Activated CD8-positive, alpha-beta memory T cell treated with anti-CD3 and anti-CD28 coated beads, Interleukin-2, amount 50 U/mL, for 4 hours (primary cell): Measurements from ENCODE around the gene KLF15.

ENCODE experiments used
- DNase-seq: peaks from one replicate; pipeline ENCODE4 v3.0.0-alpha.2; 2020

The KLF15 gene

DNA sequence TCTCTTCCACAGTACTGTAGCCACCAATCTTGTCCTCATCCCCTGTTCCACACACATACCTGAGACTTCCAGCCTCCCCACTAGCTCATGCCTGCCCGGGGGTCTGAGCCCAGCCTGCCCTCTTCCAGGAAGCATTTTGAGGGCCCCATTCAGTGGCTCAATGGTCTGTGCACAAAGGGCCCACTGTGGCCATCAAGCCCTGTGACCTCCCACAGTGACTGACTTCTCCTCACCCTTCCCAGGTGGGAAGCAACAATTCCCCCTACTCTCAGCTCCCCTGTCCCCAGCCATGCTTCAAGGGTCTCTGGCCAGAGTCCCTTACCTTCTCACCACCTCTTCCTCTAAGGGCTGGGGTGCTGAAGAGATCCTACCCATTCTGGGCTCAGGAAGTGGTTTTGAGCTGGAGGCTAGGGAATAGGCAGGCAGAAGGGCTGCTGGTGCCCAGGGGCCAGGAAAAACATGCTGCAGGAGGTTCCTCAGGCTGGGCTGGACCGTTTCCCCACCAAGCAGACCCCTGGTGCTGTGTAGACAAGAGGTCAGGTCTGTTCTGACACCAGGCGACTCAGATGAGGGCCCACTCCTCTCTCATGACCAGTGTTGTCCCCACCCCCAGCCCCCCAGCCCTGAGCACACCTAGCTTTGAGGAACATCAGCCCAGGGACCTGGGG, 3.0 kb upstream of the KLF15 start:
- DNase-seq = no peak

DNA sequence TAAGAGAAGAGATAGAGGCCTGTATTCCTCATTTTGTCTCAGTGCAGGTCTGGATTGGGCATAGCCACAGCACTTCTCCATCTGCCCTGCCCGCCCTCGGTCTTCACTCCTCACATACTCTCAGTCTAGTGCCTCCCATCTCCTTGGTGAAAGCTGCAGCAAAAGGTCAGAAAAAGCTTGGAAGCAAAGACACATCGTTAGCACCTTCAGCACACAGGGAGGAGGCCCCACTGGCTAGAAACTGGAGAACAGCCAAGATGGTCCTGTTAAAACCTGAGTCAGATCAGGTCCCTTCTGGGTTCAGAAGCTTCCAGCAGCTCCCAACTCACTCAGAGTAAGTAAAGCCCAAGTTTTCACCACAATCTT, 1.6 kb upstream of the KLF15 start:
- no peak for DNase-seq

DNA sequence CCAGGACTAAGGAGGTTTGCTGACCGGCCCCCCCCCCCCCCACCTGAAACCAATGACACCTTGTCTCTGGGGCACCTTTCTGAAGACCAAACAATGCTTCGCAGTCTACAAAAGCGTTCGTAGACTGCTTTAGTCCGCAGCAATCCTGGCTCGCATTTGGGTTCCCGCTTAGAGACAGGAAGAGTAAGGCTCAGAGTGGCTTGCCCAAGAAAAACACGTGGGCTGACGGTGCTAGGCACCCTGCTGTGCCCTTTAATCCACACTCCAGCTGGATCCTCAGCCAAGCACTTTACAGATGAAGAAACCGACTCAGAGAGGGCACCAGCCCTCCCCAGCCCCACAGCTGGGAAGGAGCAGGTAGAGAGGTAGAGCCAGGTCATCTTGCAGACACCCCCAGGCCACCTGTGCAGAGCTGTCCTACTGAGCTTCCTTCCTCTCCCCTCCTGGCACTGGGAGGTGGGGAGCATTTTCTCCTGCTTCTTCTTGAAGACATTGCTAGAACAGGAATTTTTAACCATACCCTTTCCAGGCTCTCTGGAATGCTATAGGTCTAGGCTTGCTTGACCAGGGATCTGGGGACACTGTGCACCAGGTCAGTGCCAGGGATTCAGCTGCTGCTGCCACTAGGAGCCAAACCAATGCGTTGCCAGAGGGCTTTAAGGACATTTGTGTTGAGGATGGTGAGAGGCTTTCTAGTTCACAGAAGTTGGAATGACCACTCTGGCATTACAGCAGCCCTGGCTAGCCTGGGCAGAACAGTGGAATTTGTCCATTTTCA, 1.0 kb upstream of the KLF15 start:
- DNase-seq = no peak

DNA sequence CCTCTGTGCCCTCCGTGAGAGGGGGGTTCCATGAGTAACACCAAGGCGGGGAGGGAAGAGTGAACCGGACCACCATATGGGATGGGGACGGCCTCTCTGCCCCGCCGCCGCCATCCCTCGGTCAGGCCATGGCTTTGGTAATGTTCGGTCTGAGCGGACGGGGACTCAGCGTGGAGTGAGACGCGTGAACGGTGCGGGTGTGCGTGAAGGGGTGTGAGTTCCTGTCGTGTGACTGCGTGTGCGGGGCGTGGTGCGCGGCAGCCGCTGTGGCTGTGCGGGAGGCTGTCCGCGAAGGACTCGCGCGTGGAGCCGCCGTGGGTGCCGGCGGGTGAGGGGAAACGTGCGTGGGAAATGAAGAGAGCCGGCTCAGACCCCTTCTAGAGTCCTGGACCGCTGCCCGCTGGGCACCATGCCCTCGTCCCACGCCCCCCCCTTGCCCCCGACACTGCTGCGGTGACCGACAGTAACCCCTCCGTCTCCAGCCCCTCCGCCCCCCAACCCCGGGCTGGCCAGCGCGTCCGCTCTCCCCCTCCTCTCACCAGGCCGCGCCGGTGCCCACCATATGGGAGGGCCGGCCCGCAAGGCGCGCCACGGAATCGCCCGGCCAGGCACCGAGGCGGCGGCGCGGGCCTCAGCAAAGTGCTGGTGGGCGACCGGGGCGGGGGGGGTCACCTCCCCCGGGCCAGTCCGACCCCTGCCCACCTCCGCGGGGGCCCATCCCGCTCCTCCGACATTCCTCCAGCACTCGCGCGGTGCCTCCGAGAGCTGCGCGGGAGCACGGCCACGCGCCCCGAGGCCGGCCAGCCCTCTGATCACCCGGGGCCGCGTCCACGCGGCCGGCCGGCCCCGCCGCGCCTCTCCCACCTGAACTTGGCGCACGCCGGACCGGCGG, 589 bp downstream of the KLF15 start:
- DNase-seq = no peak

DNA sequence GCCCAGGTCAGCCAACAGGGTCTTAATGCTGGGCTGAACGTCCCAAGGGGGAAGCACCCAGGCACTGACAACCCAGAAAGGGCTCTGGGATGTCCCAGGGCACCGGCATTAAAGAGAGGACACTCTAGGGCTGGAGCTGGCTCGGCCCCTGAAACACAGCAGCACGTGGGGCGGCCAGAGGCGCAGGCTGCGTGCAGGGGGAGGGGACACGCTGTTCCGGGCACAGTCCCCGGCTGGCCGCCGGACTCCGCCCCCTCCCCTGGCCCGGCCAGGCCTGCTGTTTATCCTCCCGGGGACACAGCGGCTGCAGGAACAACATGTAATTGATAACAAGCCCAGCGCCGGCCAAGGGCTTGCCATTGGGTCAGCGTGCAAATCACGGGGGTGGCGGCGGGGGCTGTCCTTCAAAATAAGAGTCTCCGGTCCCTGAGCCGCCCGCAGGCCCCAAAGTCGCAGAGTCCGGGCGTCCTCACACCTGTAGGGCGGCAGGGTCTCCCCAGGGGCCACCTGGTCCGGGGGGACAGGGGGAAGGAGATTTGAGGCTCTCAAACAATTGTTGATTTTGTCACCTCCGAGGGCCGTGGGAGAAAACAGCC, 1.3 kb downstream of the KLF15 start:
- DNase-seq = no peak

DNA sequence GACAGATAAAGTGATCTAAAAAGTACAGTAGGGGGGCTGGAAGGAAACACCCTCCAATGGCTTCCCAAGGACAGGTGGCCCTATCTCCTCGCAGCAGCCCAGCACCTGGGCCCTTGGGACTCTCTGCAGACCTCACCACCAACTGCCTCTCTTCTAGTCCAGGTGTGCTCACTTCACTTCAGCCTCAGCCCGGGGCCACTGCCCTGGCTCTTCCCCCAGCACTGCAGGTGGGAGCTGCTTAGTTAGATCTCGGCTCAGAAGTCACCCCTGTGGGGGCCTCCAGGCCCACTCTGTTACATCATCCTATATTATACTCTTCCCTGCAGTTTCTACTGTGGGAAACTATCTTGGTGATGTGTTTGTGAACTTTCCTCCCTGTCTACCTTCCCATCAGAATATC, 2.0 kb downstream of the KLF15 start:
- no peak for DNase-seq

DNA sequence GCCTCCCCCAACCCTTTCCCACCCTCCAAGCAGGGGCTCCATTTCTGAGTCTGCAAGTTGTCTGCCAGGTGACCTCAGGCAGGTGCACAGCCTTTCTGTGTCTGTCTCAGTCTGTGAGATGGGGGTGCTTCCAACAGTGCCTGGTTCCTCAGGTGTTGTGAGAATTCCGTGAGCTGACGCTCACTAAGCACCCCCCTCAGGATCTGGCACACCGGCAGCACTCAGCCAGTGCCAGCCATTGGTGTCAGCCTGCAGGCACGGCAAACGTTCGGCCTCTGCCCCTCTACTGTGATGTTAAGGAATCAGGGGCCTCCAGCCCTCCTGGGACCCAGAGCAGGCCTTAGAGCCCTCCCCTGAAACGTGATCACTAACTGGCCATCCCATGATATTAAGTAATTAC, 2.4 kb downstream of the KLF15 start:
- DNase-seq = no peak

DNA sequence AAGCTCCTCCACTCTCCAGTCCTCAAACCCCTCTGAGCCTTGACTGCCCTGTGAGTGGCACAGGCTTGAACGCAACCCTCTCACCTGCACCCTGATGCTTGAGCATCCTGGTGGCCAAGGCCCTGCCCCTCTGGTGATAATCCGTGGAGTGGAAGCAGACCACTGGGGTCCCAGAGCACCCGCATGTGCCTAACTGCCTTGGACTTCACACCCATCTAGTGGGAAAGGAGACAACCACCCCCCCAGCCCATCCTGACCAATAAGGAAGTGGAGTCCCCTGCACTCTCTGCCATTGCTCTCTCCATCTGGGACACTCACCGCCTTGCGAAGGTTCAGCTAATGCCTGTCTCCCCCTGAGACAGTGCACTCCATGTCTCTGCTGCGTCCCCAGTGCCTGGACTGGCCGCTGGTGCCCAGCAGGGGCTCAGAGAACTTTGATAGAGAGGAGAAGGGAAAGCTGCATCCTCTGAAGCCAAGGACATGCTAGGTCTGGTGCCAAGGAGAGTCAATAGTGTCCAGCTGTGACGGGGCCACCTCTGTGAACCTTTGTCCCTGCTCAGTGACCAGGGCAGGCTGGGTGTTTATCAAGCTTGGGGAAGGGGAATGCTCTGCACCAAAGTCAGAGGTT, 3.4 kb downstream of the KLF15 start:
- DNase-seq = no peak

DNA sequence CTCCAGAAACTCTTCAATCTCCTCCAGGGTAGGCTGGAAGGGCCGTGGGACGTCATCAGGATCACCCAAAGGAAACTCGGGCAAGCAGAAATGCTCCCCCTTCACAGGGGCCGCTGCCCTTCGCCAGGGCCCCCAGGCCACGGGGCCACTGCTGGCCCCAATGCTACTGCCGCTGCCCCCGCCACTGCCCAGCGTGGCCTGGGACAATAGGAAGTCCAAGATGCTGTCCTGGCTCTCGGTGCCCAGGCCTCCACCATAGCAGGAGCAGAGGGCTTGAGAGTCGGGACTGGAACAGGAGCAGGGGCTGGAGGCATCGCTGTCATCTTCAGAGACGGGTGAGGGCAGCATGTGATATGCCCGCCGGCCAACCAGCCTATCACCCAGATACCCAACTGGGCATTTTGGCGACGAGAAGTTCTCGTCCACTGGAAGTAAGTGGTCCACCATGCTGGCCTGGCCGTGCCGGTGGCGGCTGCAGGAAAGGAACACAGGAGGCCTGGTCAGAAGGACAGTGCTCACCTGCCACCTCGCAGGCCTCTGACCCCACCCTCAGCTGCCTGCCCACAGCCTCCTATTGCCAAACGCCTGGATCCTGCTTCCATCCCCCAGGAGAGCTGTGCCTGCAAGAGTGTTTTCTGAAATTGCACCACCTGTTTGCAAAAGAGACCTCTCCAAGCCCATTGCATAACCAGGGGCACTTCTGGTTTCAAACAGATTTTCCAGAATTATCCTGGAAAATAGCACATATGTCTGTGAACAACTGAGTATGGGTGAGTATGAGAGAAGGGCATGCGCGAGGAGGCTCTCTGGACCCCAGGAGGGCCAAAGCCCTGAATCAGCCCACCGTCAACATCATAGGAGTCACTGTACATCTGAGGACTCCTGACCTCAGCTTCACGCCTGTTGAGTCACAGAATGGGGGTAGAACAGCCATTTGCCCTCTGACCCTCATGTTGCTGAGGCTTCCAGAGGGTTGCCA, 4.4 kb downstream of the KLF15 start:
- DNase-seq = peak; percentile 13

DNA sequence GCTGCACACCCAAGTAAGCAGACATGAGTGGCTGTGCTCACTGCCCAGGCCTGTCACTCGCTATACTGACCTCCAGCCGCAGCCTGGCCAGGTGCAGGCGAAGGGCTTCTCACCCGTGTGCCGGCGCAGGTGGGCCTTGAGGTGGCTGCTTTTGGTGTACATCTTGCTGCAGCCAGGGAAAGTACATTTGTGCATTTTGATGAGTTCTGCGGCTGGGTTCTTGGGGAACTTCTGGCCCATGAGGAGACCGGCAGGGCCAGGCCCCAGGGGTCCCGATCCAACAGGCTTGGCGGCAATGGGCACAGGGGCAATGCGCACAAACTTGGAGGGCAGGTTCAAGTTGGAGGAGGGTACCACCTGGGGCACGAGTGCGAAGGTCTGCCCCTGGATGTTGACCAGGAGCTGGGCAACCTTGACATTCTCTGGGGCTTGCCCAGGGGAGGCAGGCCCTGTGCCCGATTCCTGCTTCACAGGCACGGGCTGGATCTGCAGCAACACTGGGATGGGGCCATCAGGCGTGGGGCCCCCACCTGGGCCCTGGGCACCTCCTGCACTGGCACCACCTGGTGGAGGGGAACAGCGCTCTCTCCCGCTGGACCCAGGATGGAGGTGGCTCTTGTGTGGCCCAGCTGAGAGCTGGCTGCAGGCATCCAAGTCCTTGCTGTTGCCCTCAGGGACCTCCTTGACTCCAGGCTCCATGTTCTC, 5.3 kb downstream of the KLF15 start:
- DNase-seq = peak; percentile 4

DNA sequence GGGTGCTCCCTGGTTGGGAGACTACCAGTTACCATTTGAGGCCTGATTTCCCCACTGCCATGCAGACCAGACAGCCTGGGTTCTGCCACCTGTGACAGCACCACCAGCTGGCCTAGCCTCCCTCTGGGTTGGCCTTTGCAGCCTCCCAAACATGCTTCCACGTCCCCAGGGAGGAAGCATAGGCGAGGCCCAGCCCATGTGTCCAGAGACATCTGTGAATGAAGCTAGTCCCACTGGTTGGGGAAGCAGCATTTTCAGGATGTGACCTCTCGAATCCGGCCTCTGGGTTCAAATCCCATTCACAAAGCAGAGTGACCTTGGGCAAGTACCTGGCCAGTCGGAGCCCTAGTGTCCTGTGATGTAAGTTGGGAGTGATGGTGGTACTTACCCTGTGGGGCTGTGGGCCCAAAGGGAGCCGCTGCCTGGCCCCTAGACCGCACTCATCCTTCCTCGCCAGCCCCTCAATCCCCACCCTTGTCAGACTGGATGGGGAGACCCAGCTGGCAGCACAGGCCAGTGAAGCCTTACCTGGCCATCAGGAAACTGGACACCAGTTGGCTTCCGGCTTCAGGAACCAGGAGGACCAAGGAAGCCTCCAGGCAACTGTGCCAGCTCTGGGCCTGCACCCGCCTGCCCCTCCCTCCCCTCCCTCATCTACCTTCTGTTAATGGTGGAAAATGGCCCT, 6.0 kb downstream of the KLF15 start:
- DNase-seq = no peak

DNA sequence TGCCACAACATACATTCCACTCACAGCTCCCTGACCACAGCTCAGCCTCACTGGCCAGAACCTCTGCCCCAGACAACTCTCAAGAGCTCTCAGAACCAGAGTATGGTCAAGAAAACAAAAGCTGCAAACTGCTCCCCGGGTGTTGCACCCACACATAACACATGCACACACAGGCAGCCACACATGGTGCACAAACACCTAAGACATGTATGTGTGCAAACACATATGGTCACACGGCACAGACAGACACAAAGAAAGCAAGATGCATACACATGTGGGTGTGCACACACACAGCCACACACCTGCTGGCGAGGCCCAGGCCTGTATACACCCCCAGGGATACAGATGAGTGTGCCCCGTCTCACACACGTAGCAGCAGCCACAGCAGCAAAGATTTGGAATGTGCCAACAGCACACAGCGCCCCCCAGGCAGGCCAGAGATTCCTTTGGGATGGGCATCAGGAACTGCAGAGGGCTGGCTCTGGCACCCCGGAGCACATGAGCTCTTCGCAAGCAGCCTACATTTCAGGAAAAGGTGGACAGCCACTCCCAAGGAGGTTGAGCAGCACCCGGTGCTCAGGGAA, 6.6 kb downstream of the KLF15 start:
- DNase-seq = no peak

DNA sequence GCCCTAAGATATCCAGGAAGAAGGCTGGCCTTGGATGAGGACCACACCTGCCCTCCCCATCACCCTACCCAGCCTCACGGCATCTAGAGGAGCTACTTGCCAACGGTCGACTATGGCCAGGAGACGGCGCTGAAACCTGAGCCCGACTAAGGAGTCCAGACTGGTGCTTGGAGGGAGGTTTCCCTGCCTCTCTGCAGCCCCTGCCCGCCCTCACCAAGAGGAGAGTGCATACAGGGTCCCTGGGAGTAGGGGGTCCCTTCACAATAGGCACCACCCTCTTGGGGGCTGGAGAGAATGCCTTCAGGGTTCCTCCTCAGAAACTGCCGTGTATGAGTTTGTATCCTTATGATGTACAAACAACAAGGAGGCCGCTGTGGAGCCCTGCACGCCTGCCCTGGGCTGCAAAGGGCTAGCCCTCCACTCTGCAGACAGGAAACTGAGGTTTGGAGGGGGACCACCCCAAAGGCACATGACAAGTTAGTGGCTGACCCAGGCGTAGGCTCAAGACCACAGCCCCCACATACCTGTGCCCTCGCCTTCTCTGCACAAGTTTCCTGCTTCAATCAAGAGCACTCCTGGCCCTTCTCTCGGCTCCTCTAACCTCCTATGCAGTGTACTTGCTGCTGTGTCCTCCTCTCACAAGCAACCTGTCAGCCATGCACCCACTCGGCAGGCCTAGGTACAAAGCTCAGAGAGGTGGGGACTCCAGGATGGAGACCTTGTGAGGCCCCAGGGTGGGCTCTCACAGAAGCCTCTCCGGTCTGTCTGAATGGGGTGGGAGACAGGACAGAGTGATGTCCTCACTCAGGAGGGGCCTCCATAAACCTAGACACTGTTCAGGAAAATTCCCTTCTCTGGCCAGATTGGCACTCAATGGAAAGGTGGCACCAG, 7.4 kb downstream of the KLF15 start:
- no peak for DNase-seq

DNA sequence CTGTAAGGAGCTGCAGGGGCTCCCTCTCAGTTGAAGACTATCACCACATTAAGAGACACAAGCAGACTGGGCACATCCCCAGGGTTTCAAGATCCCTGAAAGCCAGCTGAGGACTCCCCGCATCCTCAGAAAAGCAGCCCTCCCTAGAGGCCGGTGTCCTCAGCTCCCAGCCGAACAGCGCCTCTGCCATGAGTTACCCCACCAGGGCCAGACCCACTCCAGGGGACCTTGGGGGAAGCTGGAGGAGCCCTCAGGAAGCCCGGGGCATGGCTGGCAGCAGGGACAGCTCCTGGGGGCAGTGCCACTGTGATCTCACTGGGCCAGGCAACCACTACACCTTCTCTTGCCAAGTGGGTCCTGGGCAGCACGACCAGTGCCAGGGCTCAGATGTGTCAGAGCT, 8.1 kb downstream of the KLF15 start:
- DNase-seq = no peak

DNA sequence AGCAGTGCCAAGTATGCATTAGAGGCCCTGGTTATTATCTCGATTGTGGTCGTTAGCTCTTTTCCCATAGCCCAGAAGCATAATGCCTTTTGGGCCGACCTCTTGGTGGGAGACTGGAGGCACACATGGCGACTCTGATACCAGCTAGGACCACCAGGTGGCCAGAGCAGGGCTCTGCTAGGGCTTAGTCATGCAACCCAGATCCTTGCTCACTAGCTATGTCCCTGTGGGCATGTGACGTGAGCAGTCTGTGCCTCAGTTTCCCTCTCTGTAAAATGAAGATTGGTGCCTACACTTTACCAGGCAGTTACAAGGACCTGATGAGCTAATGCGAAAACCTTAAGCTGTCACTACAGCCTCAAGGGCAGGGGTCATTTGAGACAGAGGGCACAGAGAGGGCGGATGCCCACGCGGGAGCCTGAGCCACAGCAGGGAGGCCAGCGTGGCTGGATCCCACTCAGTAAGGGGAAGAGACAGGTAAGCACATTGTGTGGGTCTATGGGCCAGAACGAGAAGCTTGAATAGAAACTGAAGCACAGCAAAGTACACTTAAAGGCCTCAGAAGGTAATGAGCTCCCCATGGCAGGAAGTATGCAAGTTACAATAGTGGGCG, 8.8 kb downstream of the KLF15 start:
- no peak for DNase-seq

DNA sequence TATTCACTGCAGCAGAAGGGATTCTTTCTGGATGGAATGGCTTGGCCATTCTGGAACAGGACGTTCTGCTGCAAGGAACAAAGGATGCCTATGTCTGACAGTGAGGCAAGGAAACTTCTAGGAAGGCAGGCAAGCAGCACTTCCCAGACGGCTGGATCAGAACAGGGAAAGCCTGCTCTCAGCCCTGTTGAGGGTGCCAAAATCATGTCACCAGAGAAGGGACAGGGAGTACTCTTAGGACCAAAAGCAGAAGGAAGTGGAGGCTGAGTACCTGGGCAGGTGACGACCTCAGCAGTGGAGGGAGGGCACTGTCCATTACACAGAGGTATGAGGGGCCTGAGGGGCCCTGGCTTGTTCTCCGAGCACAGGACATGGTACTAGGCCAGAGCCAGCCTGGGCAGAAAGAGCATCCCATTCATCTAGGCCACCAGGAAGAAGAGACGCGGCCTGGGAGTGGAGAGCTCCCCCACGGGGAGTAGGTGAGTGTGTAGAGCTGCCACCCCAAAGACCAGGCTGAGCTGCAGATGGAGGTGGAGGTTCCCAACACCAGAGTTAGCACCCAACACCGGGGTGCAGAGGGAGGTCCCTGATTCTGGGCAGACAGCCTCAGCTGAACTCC, 9.6 kb downstream of the KLF15 start:
- DNase-seq = no peak

DNA sequence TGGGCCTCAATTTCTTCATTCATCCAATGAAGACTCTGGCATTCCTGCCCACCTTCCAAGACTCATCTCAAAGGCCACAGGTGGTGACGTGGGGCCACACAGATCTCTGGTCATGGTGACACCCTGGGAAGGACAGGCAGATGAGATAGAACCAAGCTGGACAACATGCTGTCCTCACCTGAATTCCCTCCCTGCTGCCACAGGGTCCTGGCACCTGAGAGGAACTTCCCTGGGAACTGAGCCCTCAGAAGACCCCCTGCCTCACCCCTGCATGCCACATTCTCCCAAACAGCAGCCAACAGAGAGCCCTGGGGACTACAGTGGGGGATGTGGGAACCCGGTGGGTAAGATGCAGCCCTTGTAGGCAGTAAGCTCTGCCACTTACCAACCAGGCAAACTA, 10.7 kb downstream of the KLF15 start:
- DNase-seq = no peak
